ENCODE data around the gene FRS2. TPM values are rescaled to one million over a fixed set of nuclear protein-coding genes. Genes with fewer than 3 reads are reported as not detected.
A peak's percentile ranks its signal among the peaks of the same experiment; 100 is the strongest.

FRS2 gene
- total and polyA plus RNA-seq, 2 donors from 2014 or later = 4.6 to 31.4 TPM

DNA sequence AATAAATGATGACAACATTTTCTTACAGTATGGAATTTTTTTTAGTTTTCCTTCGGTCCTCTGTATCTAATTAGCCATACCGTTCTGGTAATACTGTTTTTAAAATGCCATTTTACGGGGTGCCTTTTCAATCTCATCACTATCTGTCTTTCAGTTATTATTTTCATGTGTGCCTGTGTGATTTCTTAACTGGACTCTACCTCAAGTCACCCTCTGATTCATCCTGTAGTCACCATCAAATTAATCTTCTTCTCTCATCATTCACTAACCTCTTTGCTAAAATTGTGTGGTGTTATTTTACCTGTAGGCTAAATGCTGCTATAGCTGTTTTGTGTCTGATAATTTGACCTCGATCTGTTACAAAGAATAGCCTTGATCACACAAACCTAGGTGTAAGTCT, 99.0 kb downstream of the FRS2 start:
- Histone ChIP-seq H3K9ac (ENCODE audit: low read length in 3 of 3) (no peak overlapping the region), H3K4me1 (ENCODE audit: control insufficient read depth in 2 of 3, insufficient read depth in 2 of 3, low read depth in 1 of 3, low read length in 3 of 3) (no peaks in the 10 kb centered on the region), H3K9me3 (ENCODE audit: control insufficient read depth in 2 of 3, insufficient read depth in 1 of 3, low read length in 3 of 3) (no peaks in the 10 kb centered on the region), H3K27me3 (ENCODE audit: control insufficient read depth, insufficient read depth, low read length) (no peaks in the 10 kb centered on the region), H3K4me3 (ENCODE audit: low read length in 3 of 3) (no peak overlapping the region), H3K27ac (ENCODE audit: low read depth in 2 of 2, low read length in 2 of 2) (no peak overlapping the region), H3K36me3 (ENCODE audit: control insufficient read depth in 2 of 3, insufficient read depth in 3 of 3, low read length in 3 of 3) (peaks cover 7 to 19% (median 8%) of the 10 kb centered on the region in 3 donors)
- TF ChIP-seq, protein P1, sequence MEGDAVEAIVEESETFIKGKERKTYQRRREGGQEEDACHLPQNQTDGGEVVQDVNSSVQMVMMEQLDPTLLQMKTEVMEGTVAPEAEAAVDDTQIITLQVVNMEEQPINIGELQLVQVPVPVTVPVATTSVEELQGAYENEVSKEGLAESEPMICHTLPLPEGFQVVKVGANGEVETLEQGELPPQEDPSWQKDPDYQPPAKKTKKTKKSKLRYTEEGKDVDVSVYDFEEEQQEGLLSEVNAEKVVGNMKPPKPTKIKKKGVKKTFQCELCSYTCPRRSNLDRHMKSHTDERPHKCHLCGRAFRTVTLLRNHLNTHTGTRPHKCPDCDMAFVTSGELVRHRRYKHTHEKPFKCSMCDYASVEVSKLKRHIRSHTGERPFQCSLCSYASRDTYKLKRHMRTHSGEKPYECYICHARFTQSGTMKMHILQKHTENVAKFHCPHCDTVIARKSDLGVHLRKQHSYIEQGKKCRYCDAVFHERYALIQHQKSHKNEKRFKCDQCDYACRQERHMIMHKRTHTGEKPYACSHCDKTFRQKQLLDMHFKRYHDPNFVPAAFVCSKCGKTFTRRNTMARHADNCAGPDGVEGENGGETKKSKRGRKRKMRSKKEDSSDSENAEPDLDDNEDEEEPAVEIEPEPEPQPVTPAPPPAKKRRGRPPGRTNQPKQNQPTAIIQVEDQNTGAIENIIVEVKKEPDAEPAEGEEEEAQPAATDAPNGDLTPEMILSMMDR (IDR thresholded peaks at IDR 0.05; ENCODE audit: borderline replicate concordance, extremely low read depth, insufficient read depth) = no peak
- intact Hi-C loops (cut with DNase I) = no loop called here
- DNase-seq = no peak
- FAIRE-seq = no peak

DNA sequence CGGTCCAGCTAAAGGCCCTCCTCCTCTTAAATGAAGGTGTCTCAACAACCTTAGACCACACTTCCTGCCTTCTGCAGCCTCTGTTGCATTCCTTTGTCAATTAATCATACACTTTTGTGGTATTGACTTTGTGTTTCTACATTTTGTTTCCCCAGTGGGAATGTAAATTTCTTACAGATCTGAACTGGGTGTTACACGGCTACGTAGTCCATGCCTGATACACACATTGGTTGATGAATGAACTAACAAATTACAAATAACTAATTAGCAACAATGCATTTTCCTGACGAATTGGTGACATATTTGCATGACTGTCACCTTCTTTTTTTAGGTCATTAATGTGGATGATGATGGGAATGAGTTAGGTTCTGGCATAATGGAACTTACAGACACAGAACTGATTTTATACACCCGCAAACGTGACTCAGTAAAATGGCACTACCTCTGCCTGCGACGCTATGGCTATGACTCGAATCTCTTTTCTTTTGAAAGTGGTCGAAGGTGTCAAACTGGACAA, 99.9 kb downstream of the FRS2 start:
- intact Hi-C loops (cut with DNase I) = no loop called here
- DNase-seq (no peak), FAIRE-seq (no peak)
- no peak overlapping the region for H3K27ac ChIP-seq (ENCODE audit: low read depth in 2 of 2, low read length in 2 of 2)
- H3K27me3 ChIP-seq (ENCODE audit: control insufficient read depth, insufficient read depth, low read length) = no peaks in the 10 kb centered on the region
- H3K36me3 ChIP-seq (ENCODE audit: control insufficient read depth in 2 of 3, insufficient read depth in 3 of 3, low read length in 3 of 3) = peaks cover 13 to 21% (median 15%) of the 10 kb centered on the region in 3 donors
- H3K4me1 ChIP-seq (ENCODE audit: control insufficient read depth in 2 of 3, insufficient read depth in 2 of 3, low read depth in 1 of 3, low read length in 3 of 3) = no peaks in the 10 kb centered on the region
- no peak overlapping the region for H3K4me3 ChIP-seq (ENCODE audit: low read length in 3 of 3)
- TF ChIP-seq, protein P1 (IDR thresholded peaks at IDR 0.05; ENCODE audit: borderline replicate concordance, extremely low read depth, insufficient read depth) = no peak
- H3K9ac ChIP-seq (ENCODE audit: low read length in 3 of 3) = no peak overlapping the region
- H3K9me3 ChIP-seq (ENCODE audit: control insufficient read depth in 2 of 3, insufficient read depth in 1 of 3, low read length in 3 of 3) = no peaks in the 10 kb centered on the region

DNA sequence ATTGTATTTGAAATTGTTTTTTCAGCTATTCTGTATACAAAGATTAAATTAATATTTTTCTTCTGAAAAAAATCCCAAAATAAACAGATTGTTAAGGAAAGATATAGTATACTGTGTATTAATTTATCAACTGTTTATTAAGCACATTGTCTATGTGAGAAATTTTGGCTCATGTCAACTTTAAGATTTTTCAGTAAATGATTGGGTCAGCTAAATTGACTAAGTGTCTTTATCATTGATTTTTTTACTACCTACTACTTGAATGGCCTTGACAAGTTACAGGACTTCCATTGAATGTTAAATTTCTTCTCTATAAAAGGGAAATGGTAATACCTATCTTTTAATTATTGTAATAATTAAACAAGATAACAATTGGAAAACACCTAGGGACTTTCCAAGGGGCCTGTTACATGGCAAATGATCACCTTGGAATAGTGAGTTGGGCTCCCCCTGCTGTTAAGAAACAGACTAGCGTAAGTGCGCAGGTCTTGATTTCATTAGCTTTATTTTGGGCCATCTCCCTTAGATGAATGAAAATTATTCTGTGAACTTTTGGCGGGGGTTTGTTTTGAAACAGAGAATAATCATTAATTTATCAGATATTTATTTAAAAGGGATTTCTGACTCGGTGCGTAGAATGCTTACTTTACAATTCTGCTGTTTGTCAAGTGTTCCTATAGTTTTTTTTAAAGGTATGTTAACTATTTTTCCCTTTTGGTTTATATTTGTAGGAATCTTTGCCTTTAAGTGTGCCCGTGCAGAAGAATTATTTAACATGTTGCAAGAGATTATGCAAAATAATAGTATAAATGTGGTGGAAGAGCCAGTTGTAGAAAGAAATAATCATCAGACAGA, 100.6 kb downstream of the FRS2 start:
- Histone ChIP-seq H3K4me3 (ENCODE audit: low read length in 3 of 3) (no peak overlapping the region), H3K27ac (ENCODE audit: low read depth in 2 of 2, low read length in 2 of 2) (no peak overlapping the region), H3K36me3 (ENCODE audit: control insufficient read depth in 2 of 3, insufficient read depth in 3 of 3, low read length in 3 of 3) (peaks cover 17 to 26% (median 19%) of the 10 kb centered on the region in 3 donors), H3K27me3 (ENCODE audit: control insufficient read depth, insufficient read depth, low read length) (no peaks in the 10 kb centered on the region), H3K9ac (ENCODE audit: low read length in 3 of 3) (no peak overlapping the region), H3K9me3 (ENCODE audit: control insufficient read depth in 2 of 3, insufficient read depth in 1 of 3, low read length in 3 of 3) (no peaks in the 10 kb centered on the region), H3K4me1 (ENCODE audit: control insufficient read depth in 2 of 3, insufficient read depth in 2 of 3, low read depth in 1 of 3, low read length in 3 of 3) (no peaks in the 10 kb centered on the region)
- TF ChIP-seq, protein P1 (IDR thresholded peaks at IDR 0.05; ENCODE audit: borderline replicate concordance, extremely low read depth, insufficient read depth) = peak; percentile 72
- DNase-seq = peak in 3 of 5 donors; percentile 41 to 79 (median 65)
- intact Hi-C loops (cut with DNase I) = no loop called here
- peak; percentile 73 for FAIRE-seq

Measured in kidney (tissue), 14 donors.